KG1 (cell line): ENCODE results near the gene MAT2A.

Source experiments
- DNase-seq: peaks from one replicate; lab custom pipeline; 2025; lab: John Stamatoyannopoulos, UW

The MAT2A gene

DNA sequence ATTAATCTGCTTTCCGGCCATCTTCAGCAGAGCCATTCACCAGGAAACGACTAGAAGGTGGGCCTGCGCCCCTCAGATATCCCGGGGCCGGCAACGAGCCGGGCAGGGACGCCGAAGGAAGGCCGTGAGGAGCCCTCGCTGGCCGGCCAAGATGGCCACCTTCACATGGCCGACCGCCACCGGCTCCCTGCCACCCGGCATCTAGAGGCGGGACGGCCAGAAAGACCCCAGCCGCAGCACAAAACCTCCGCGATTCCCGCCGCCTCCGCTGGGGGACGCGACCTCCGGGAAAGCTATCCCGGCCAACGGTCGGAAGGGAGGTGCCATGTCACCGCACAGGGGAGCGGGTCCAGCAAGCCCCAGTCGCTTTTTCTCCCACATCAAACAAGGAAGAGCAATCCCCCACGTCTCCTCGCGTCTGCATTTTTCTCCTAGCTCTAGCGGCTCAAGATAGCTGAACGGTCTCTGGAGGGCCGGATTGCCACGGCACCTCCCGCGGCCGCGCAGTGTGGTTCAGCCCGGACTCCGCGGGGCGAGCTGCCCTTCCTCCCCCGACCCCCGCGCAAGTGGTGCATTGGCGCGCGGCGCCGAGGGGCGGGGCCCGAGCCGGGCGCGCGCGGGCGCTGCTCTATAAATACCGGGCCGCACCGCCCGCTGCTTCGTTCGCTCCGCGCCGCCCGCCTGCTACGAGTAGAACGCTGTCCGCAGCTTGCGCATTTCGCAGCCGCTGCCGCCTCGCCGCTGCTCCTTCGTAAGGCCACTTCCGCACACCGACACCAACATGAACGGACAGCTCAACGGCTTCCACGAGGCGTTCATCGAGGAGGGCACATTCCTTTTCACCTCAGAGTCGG, at the start of gene MAT2A:
TSS of gene MAT2A (plus strand) at position 662 of the 854 bp plus-strand sequence. CDS start at position 782, 120 bp downstream.
- DNase-seq: peak; percentile 93

DNA sequence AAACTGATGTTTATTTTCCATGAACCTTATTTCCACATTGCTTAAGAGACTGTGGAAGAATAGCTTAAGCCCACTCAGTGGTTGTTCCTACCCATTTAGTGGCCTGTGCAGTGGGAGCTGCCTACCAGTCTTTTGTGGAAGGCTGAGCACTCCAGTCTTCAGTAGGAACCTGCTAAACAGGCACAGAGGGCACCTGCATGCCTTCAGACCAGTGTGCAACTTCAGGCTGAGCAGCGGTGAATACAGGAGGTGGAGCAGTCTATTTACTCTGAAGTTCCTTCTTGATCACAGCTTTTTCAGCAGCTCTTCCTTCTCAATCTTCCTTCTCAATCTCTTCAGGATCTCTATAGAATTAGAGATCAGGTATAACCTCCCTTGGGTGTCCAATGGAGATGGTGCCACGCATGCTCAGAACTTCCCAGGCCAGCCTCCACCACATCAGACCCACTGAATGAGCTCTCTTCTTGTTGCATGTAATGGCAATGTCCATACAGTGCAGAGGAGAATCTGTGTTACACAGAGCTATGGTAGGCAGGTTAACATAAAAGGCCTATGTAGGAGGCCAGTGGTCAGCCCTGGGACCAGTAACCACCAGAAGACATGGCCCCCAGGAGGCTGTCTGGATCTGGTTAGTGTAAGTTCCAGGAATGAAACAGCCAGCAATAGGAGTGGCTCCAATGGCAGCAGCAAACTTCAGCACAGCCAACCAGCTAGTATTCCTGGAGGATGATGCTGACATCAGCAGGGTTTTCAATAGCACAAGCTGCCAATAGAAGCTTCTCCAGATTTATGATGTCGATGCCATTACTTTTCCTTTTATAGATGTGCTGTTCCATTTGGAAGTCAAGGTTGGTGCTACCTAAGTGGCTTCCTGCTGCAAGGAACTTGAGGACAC, 47.9 kb upstream of the MAT2A start:
- DNase-seq: no peak

DNA sequence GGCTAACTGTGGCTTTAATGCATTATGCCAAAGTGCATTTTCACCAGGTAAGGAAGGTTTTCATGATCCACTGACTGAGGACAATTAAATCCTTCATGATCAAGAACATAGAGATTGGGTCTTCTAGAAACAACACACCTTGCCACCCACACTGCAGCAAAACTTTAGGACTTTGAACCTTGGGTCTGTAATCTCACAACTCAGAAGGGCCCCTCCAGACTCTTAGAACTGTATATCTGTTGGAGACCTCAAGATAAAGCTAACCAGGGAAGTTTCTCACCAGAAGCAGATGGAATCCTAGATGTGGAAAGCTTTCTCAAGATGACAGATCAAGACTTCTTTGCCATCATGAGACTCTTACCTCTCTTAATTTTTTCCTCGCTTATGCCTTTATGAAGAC, 42.5 kb upstream of the MAT2A start:
- no peak for DNase-seq

DNA sequence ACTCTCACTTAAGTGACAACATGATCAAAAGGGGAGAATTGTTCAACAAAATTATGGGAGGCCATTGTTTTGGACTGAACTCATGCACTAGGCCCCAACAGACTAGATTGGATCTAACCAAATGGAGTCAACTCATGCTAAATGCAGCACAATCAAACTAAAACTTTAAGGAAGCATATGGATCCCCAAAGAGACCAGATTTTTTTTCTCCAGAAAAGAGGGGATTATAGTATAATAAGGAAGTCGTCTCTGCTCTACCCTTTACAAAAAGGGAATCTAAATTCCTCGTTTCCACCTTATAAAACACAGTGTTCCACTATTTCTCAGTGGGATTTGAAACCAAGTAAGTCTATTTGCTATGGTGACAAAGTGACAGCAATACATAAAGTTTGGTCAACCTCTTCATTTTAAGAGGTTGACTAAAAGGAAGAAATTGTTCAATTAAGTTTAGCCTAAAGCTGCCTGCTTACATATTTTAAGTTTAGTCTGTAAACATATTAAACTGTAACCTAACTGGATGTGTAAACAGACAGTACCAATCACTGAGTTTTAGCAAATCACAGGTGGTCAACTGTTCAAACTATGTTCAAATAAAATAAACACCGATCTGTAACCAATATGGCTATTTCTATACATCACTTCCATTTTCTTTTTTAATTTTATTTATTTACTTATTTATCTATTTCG, 40.9 kb upstream of the MAT2A start:
- no peak for DNase-seq

DNA sequence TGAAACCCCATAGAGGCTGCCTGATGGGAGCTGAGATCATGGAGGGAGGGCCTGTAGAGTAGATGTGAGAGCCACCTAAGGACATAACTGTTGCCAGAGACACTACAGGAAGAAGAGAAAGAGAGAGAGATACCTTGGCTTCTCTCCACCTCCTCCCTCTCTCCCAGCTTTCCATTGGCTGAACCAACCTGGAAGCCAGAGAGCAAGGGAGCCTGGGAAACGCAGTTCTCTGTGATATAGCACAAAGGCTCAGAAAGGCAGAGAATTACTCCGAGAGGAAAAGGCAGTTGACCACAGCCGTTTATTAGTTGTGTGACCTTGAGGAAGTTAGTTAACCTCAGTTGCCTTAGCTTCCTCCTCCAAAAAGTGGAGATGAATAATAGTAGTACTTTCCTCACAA, 37.7 kb upstream of the MAT2A start:
- no peak for DNase-seq

DNA sequence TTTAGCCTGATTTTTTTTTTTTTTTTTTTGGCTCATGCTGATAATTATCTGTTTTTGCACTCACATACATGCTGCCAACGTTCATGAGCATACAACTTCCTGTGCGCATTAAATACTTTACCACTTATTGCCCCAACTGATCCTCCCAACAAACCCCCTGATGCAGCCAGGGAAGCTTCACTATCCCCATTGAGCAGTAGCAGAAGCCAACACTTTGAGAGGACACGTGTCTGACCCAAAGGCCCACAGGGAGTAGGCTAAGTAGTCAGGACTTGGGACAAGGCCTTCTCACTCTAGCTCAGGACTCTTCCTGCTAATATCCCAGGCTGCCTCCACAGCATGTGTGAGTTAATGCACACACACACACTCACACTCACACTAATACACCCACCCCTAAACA, 36.2 kb upstream of the MAT2A start:
- no peak for DNase-seq

DNA sequence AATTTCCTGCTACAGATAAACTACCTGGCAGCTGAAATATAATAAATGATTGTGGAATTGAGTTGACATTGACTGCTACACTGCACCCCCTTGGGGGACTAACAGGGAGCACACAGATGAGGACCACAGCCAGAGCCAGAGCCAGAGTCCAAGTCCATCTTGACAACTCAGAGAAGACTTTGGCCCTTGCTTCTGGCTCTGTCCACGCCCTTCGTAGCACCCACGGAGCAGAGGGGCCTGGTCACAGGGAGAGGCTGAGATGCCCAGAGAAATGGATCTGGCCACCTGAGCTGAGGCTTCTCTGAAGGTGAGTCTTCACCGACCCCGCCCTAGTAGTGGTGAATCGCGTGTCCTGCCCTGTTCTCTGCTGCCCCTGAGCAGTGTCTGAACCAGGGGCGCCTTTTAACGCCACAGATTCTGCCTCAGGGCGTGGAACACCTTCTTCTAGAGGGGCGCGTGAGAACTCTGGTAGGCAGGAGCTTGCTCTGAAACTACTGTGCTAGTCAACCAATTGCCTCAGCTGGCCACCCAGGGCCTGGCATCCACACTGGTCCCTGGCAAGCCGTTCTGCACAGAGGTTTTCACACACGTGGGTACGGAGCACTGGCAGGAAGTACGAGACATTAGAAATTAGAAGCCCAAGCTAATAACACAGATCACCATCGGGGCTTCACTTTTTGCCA, 35.7 kb upstream of the MAT2A start:
- no peak for DNase-seq

DNA sequence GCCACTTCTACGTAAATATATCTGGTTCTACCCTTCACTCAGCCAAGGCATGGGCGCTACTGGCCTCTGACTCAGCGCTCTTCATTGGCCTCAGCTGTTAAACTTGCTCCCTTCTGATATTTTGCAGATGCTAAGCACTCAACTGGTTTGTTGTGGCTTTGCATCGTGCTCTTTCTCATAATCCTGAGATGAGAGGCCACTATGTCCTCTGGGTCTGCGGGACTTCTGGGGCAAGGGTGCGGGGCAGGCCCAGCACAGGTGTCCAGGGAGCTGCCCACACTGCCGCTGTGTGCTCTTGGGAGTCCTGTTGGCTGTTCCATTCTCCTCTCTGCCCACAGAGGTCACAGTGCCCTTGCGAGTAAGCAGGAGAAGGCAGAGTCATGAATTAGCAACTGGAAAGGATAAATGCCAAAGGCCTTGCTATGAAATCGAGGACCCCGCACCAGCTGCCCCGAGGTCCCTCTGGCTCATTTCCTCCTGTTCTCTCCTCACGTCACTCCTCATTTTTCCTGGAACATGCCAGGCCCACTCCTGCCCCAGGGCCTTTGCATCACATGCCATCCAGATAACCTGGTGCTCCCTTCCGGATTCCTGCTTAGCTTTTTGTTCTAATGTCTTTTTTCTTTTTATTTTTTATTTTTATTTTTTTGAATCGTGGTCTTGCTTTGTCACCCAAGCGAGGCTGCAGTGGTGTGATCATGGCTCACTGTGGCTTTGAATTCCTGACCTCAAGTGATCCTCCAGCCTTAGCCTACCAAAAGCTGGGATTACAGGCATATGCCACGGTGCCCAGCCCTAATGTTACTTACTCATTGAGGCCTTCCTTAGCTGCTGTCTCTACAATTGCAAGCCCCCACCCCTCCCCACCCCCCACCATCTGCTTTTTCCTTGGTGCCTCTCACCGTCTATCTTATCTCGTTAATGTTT, 34.9 kb upstream of the MAT2A start:
- no peak for DNase-seq

DNA sequence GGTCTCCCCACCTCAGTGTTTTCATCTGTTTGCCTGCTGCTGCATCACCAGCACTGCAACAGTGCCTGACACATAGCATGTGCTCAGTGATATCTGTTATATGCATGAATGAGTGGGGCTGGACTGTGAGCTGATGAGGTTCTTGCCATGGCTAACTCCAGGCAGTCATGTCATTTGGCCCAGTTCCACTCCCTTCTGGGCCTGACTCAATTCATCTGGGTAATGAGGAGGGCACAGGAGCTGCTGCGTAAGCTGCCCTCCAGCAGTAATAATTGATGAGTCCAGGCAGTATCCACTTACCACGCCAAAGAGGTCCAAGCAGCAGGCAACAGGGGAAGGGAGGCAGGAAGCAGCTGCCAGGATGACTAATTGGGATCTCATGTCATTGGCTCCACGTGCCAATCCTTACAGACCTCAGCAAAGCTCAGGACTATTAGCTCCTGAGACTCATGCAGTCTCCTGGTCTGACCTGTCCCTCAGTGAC, 34.1 kb upstream of the MAT2A start:
- no peak for DNase-seq

DNA sequence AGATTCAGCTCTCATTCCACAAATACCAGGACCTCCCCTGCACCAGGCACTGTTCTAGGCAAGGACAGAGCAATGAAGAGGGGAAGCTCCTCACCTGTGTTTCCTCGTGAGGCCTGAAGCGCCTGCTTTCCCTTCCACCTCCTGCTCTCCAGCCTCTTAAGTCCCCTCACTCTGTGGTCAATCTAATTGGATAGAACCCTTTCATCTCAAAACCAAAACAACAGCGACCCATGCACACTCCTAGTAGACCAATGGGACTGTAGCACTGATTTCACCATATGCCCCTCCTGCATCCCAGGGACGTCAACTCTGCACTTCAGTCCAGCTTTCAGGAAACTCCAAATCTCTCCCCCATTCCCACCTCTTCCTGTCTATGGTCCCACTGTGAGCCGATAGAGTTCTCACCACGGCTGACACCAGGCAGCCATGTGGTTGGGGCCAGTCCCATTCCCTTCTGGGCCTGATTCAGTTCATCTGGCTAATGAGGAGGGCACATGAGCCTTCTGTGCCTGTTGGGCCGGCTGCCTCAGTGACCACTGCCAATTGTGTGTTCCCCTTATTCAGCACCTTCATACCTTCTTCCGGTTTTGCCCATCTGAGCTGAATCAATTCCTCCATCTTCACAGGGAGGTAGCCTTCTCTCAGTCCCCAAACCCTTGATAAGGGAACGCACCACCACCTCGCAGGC, 33.3 kb upstream of the MAT2A start:
- DNase-seq: no peak

DNA sequence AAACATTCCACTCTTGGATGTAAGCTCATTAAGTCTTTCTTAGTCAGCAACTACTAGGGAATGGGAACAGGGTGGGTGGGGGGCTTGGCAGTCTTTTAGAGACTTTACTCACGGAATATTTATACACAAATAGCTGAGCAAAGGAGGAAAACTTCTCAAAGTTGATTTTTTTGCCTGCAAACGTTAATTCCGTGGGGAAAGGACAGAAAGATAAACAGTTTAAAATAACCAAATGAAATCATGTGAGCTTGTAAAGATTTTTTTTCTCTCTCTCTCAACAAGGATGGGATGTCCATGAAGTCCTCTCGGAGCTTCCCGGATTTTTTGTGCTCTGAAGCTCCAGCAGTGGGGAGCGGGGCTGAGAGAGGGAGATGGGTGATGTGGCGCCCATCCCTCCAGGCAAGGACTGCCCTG, 32.2 kb upstream of the MAT2A start:
- DNase-seq: no peak

DNA sequence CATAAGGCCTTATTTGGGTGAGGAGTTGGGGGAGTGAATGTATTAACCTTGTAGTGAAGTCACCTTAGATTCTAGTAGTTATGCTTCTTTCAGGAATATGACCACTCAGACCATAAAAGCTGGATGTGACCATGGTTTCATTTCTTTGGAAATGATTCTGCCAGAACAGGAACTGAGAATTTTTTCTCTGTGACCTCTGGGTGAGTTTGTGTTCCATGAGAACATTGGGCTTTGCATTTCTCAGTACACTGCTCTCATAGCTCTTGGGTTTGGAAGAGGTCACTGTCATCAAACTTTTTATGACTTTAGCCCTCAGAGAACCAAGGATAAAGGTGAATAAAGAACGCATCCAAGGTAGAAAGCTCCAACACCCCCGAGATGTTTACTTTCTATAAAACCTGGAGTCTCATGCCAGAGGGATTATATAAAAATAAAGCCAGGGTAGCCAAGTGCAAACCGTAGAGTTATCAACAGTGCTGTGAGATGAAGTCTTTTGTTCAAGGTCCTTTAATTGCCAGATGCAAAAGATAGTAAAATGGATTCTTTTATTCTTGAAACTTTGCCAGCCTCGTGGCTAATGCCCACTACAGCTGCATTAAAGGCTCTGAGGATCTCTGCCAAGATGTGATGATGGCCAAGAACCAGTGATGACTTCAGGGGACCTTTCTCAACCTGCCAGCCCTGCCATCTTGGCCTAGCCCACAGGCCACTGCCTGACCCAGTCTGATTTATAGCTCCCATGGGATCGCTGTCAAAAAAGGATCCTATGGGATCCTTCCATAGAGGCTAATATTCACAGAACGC, 27.8 kb upstream of the MAT2A start:
- DNase-seq: no peak

DNA sequence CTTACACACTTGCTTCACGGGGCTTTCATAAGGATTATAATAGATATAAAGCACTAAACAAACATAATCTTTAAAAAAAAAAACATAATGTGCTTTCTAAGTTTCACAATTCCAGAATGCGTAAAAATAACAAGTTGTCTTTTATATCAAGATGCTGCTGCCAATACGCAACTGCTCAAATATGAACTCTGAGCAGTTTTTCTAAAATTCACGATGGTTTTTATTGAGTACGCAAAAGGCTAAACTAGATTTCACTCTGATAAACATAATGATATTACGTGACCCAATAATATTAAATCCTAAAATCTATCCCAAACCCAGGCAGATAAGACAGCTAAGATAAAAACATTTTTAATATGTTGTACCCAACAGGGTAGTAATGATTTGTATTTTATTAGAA, 24.6 kb upstream of the MAT2A start:
- no peak for DNase-seq

DNA sequence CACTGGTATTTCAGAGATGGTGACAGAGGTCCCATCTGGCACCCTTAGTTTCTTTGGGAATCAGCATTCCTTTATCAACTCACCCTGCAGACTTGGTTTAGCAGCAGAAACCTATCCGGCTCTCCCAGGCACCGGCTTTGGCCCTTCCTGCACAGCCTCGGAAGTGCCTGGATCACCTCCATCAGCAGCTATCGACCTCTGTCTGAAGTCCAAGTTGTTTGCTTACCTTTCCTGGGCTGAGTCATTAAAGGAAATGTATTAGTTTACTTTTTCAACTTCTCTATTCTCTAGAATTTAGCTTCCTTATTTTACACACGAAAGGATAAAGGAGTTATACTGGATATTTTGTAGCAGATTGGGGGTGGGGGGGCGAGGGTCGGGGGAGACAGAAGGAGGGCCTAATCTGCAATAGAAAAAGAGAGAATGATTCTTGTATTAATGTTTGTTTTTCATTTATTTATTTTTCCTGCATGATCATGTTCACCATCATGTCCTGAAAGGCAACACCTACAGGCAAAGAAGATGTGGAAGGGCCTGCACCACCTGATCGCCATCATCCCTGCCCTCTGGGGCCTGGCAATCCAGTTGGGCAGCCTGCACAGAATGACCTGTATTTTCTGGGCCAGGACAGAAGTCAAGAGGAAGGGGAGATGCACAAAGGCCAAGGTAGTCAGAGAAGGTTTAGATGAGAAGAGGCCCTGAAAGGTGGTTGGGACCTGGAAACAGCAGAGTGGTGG, 22.1 kb upstream of the MAT2A start:
- DNase-seq: no peak

DNA sequence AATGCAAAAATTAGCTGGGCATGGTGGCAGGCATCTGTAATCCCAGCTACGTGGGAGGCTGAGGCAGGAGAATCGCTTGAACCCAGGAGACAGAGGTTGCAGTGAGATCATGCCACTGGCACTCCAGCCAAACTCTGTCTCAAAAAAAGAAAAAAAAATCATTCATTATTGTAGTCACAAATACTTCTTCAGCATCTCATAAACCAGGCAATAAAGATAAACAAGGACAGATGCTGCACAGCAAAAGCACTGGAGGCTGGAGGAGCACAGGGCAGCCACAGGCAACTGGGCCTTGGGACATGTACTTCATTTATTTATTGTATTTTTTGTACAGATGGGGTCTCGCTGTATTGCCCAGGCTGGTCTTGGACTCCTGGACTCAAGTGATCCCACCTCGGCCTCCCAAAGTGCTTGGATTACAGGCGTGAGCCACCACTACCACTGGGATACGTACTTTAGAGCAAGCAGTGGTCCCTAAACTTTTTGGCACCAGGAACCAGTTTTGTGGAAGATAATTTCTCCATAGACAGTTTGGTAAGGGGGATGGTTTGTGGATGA, 16.8 kb upstream of the MAT2A start:
- DNase-seq: no peak

DNA sequence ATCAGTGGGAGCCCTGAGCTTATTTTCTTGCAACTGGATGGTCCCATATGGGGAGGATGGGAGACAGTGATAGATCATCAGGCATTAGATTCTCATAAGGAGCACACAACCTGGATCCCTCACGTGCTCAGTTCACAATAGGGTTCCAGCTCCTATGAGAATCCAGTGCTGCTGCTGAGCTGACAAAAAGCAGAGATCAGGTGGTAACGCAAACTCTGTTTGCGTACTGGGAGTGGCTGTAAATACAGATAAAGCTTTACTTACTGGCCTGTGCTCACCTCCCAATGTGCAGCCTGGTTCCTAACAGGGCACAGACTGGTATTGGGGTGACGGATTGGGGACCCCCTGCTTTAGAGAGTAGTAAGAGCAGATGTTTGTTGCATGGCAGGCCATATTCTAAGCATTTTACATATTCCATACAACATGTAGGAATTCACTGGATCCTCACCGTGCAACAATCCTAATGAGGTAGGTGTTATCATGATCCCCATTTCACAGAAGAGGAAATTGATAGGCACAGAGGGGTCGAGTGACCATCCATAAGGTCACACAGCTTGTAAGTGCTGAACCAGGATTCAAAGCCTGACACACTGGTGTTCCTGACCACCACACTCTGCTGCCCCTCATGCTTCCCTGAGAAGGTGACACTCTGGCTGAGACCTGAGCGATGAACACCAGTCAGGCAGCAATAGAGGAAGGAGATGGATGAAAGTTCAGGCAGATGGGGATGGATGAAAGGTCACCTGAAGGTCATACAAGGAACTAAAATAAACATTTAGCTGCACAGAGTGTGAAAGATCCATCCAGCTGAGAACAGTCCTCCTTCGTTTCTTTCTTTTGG, 15.7 kb upstream of the MAT2A start:
- DNase-seq: no peak

DNA sequence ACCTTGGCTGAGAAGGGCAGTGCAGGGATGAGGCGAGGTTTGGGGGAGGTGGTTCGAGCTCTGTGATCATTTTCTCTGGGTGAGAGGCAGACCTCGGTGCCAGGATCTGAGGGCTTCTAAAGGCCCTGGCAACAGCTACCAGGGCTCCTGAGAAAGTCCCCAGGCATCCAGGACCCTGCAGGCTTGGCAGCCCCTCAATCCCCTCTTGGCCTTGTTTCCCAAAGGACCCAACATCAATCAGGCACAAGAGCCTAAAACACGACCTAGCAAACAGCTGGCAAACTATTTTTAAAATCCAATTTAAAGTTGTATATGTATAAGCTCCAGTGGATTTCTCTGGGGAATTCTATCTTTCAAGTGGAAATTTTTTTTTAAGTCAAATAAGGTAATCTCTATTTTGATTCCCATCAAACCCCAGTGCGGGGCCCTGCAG, 15.0 kb upstream of the MAT2A start:
- no peak for DNase-seq
